Esophagus squamous epithelium (tissue), 4 donors: ENCODE data around the gene NCBP1.

Experiments
- POLR2A ChIP-seq, 4 donors: fragments of 450-650 bp; IDR thresholded peaks; one replicate each; pipeline ENCODE4 v1.6.1; 2017; ENCODE audit warnings: antibody characterized with exemption in 4 of 4, mild to moderate bottlenecking in 4 of 4, moderate library complexity in 3 of 4
- TF ChIP-seq, protein P1 (sequence below), 6 experiments: fragments of 450-650 bp in 4 of 6; fragments of 200-600 bp in 2 of 6; sonication (generic) in 2 of 6; IDR thresholded peaks; one replicate each; pipeline ENCODE4 v1.5.1; 2016 to 2019; ENCODE audit warnings: antibody characterized with exemption in 6 of 6, mild to moderate bottlenecking in 4 of 6, moderate library complexity in 4 of 6

DNA sequence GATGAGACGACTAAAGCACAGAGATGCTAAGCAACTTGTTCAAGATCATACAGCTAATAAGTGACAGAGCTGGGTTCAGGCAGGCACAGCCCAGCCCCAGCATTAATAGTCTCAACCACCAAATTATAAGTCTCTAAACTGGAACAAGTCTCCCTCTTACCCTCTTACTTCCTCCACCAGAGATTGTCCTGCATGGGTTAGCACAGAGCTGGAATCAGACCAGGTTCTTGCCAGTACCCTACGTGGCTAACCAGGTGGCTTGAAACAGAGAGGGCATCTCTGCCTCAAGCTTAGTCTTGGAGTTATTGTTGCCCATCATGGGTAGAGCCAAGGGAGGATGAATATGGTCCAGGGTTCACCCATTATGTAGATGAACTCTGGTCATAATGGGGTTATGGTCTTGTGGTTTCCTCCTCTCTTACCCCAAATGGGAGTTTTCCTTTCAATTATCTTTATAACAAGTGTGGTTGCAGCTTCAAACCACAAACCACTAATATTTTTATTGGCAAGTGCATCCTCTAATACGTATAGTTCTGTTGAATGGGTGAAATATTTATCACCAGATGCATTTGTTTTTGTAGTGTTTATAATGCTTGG is 71.8 kb downstream of the NCBP1 start:
- TF ChIP-seq, protein P1, sequence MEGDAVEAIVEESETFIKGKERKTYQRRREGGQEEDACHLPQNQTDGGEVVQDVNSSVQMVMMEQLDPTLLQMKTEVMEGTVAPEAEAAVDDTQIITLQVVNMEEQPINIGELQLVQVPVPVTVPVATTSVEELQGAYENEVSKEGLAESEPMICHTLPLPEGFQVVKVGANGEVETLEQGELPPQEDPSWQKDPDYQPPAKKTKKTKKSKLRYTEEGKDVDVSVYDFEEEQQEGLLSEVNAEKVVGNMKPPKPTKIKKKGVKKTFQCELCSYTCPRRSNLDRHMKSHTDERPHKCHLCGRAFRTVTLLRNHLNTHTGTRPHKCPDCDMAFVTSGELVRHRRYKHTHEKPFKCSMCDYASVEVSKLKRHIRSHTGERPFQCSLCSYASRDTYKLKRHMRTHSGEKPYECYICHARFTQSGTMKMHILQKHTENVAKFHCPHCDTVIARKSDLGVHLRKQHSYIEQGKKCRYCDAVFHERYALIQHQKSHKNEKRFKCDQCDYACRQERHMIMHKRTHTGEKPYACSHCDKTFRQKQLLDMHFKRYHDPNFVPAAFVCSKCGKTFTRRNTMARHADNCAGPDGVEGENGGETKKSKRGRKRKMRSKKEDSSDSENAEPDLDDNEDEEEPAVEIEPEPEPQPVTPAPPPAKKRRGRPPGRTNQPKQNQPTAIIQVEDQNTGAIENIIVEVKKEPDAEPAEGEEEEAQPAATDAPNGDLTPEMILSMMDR (IDR thresholded peaks at IDR 0.05), result no peak
- TF ChIP-seq POLR2A (IDR thresholded peaks at IDR 0.05), result no peak
